Panc1 (cell line): ENCODE measurements around the gene ANAPC5. TPM values are rescaled to one million over a fixed set of nuclear protein-coding genes. Genes with fewer than 3 reads are reported as not detected.

Experiments
- ATAC-seq: fragments of 200-7000 bp; cut with Tn5 transposase; 2 replicates; pipeline ENCODE4 v1.9.1; 2020; ENCODE audit warnings: mild to moderate bottlenecking, moderate library complexity
- BruUV-seq: library from RNA; stranded (reverse); fragments of 400-500 nt; replicated peaks from 2 replicates; lab custom pipeline; 2021; lab: Mats Ljungman, UMichigan
- CTCF ChIA-PET: fragments of 300-600 bp; sonication (Branson Sonifier 250); formaldehyde crosslinking; loops from one replicate; lab custom pipeline; 2022; ENCODE audit warnings: antibody characterized with exemption; lab: Charles Lee
- POLR2A ChIA-PET: fragments of 300-600 bp; sonication (Branson Sonifier 250); formaldehyde crosslinking; loops from one replicate; lab custom pipeline; 2022; ENCODE audit warnings: antibody characterized with exemption; lab: Charles Lee
- DNase-seq: peaks from one replicate; pipeline ENCODE4 v3.0.0-alpha.2; 2010; ENCODE audit warnings: low read depth, low spot score
- H3K27ac ChIP-seq: 2 replicates; pipeline ENCODE4 v1.5.1; 2011; ENCODE audit warnings: mild to moderate bottlenecking, low read length, inconsistent platforms
- H3K27me3 ChIP-seq: fragments of 200-500 bp; sonication (Bioruptor generic); 2 replicates; pipeline ENCODE4 v1.6.0; 2014; ENCODE audit warnings: low read length, inconsistent platforms; ENCODE audit not compliant: control insufficient read depth, insufficient read depth
- H3K36me3 ChIP-seq: fragments of 200-500 bp; sonication (Bioruptor generic); 2 replicates; pipeline ENCODE4 v1.5.1; 2014; ENCODE audit warnings: inconsistent platforms, mild to moderate bottlenecking, low read length, moderate library complexity; ENCODE audit not compliant: control insufficient read depth, insufficient read depth
- H3K4me1 ChIP-seq: 2 replicates; pipeline ENCODE4 v1.5.1; 2011; ENCODE audit warnings: inconsistent platforms, mild to moderate bottlenecking, low read length, moderate library complexity; ENCODE audit not compliant: control insufficient read depth, insufficient read depth
- H3K4me3 ChIP-seq, 2 experiments: 2 replicates each; pipeline ENCODE4 v1.5.1; 2011 to 2012; ENCODE audit warnings: low read depth in 2 of 2, low read length in 2 of 2, mild to moderate bottlenecking in 2 of 2, inconsistent platforms in 1 of 2, moderate library complexity in 1 of 2
- H3K9me3 ChIP-seq: fragments of 200-500 bp; sonication (Bioruptor generic); 2 replicates; pipeline ENCODE4 v1.5.1; 2014; ENCODE audit warnings: low read depth, mild to moderate bottlenecking, inconsistent platforms, low read length, moderate library complexity; ENCODE audit not compliant: control insufficient read depth, insufficient read depth
- POLR2AphosphoS5 ChIP-seq: IDR thresholded peaks from 2 replicates; pipeline ENCODE4 v1.6.1; 2012; ENCODE audit warnings: mild to moderate bottlenecking, low read depth, low read length, moderate library complexity
- SIN3A ChIP-seq: IDR thresholded peaks from 2 replicates; pipeline ENCODE4 v1.6.1; 2012; ENCODE audit warnings: low read depth, mild to moderate bottlenecking, low read length, moderate library complexity, borderline replicate concordance; ENCODE audit not compliant: insufficient read depth
- TCF7L2 ChIP-seq: IDR thresholded peaks from 2 replicates; pipeline ENCODE4 v1.6.1; 2011; ENCODE audit warnings: mild to moderate bottlenecking, low read depth, low read length, inconsistent platforms
- in situ Hi-C: cut with HindIII; loops from 2 replicates; pipeline ENCODE4 v1.10.0; 2016; ENCODE audit warnings: low sequenced_read_pairs, low pct_unique_long_range_greater_than_20kb
- intact Hi-C: fragments of 100-400 bp; cut with micrococcal nuclease; formaldehyde crosslinking; loops from one replicate; pipeline ENCODE4 v1.10.0; 2022; ENCODE audit not compliant: unreplicated experiment
- total RNA-seq: library from RNA; stranded (reverse); gene quantifications from one replicate; pipeline ENCODE4 v1.2.1, GENCODE V29; 2021; ENCODE audit not compliant: unreplicated experiment
- TF ChIP-seq, protein P1 (sequence below), 2 experiments: IDR thresholded peaks; 2 replicates each; pipeline ENCODE4 v1.6.1; 2011 to 2012; ENCODE audit warnings: low read depth in 2 of 2, control low read depth in 1 of 2, low read length in 1 of 2, mild to moderate bottlenecking in 1 of 2, moderate library complexity in 1 of 2; ENCODE audit not compliant: insufficient read depth in 1 of 2
- TF ChIP-seq, protein P2 (sequence below): fragments of 450-650 bp; IDR thresholded peaks from 2 replicates; pipeline ENCODE4 v1.5.1; 2017; ENCODE audit warnings: mild to moderate bottlenecking

ANAPC5 gene
- total RNA-seq, 1 experiment from 2014 or later, result 101 TPM

DNA sequence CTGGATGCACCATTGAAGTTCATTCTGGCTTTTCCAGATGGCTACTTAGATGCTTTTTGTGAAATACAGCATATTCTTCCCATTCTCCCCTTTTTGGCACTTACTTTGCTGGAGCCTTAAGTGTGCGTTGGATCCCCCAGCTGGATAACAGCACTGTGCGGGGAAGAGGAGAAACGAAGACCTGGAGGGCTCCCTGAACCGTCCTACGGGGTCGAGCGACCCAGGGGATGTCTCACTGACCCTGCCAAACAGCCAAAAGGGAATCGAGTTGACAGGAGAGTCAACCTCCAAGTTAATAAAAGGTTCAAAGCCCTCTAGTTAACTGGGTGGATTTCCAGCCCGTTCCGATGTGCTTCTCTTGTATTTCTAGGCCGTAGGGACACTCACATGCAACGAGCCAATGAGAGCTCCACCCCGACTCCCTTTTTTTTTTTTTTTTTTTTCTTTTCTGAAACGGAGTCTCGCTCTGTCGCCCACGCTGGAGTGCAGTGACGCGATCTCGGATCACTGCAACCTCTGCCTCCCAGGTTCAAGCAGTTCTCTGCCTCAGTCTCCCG, 54.7 kb downstream of the ANAPC5 start:
- no peak for DNase-seq
- in situ Hi-C loops (no loop called here), intact Hi-C loops (no loop called here)
- peaks cover 9% of the 10 kb centered on the region for H3K4me1 ChIP-seq
- no peak for TF ChIP-seq POLR2AphosphoS5
- TF ChIP-seq TCF7L2, result no peak
- TF ChIP-seq SIN3A, result no peak
- TF ChIP-seq, protein P1, sequence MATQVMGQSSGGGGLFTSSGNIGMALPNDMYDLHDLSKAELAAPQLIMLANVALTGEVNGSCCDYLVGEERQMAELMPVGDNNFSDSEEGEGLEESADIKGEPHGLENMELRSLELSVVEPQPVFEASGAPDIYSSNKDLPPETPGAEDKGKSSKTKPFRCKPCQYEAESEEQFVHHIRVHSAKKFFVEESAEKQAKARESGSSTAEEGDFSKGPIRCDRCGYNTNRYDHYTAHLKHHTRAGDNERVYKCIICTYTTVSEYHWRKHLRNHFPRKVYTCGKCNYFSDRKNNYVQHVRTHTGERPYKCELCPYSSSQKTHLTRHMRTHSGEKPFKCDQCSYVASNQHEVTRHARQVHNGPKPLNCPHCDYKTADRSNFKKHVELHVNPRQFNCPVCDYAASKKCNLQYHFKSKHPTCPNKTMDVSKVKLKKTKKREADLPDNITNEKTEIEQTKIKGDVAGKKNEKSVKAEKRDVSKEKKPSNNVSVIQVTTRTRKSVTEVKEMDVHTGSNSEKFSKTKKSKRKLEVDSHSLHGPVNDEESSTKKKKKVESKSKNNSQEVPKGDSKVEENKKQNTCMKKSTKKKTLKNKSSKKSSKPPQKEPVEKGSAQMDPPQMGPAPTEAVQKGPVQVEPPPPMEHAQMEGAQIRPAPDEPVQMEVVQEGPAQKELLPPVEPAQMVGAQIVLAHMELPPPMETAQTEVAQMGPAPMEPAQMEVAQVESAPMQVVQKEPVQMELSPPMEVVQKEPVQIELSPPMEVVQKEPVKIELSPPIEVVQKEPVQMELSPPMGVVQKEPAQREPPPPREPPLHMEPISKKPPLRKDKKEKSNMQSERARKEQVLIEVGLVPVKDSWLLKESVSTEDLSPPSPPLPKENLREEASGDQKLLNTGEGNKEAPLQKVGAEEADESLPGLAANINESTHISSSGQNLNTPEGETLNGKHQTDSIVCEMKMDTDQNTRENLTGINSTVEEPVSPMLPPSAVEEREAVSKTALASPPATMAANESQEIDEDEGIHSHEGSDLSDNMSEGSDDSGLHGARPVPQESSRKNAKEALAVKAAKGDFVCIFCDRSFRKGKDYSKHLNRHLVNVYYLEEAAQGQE (IDR thresholded peaks at IDR 0.05; ENCODE audit: insufficient read depth in 1 of 2, low read depth in 2 of 2, low read length in 1 of 2), result no peak
- TF ChIP-seq, protein P2, sequence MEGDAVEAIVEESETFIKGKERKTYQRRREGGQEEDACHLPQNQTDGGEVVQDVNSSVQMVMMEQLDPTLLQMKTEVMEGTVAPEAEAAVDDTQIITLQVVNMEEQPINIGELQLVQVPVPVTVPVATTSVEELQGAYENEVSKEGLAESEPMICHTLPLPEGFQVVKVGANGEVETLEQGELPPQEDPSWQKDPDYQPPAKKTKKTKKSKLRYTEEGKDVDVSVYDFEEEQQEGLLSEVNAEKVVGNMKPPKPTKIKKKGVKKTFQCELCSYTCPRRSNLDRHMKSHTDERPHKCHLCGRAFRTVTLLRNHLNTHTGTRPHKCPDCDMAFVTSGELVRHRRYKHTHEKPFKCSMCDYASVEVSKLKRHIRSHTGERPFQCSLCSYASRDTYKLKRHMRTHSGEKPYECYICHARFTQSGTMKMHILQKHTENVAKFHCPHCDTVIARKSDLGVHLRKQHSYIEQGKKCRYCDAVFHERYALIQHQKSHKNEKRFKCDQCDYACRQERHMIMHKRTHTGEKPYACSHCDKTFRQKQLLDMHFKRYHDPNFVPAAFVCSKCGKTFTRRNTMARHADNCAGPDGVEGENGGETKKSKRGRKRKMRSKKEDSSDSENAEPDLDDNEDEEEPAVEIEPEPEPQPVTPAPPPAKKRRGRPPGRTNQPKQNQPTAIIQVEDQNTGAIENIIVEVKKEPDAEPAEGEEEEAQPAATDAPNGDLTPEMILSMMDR, result no peak
- peak; percentile 37 for ATAC-seq
- peaks cover 3% of the 10 kb centered on the region; the same call in 1 of the 2 replicates for H3K36me3 ChIP-seq
- ChIA-PET CTCF (interaction anchor here (0.6 to 1.1 kb wide), 4 partner anchors 9 to 747 kb away, joined by 4 to 9 read pairs (median 6); no protein-coding TSS in a partner anchor), POLR2A (interaction anchor here (0.6 kb wide), 1 partner anchor 1007 kb away, joined by 11 read pairs; no protein-coding TSS in a partner anchor)
- H3K27me3 ChIP-seq, result no peaks in the 10 kb centered on the region
- peak overlapping the region; percentile 83 for H3K27ac ChIP-seq
- H3K9me3 ChIP-seq, result no peaks in the 10 kb centered on the region
- H3K4me3 ChIP-seq, result peak overlapping the region; percentile 72 to 92
- no TSS peak for BruUV-seq

GRCh38 chr12:121296618-121297434, 55.4 kb downstream of the ANAPC5 start, which contains the start of gene CAMKK2:
CAMKK2 (minus strand) TSS chr12:121296709; CDS start chr12:121274526, 22,183 bp downstream.
- intact Hi-C loops (no loop called here), in situ Hi-C loops (no loop called here)
- DNase-seq (no peak), ATAC-seq (peak; percentile 93)
- POLR2A ChIA-PET, result interaction anchor here (0.5 to 0.6 kb wide), 2 partner anchors 104 to 1006 kb away, joined by 7 to 11 read pairs; no protein-coding TSS in a partner anchor
- H3K4me1 ChIP-seq, result peaks cover 9% of the 10 kb centered on the region
- H3K4me3 ChIP-seq, result peak within 1 kb of the TSS; percentile 77 to 92
- no peaks in the 10 kb centered on the region for H3K9me3 ChIP-seq
- H3K27ac ChIP-seq, result peak within 1 kb of the TSS; percentile 85
- H3K36me3 ChIP-seq, result peaks cover 3% of the 10 kb centered on the region; the same call in 1 of the 2 replicates
- H3K27me3 ChIP-seq, result no peaks in the 10 kb centered on the region
- BruUV-seq, result no TSS peak
- peak; percentile 67 for TF ChIP-seq POLR2AphosphoS5
- TF ChIP-seq, protein P2, result no peak; the same call in 1 of the 2 replicates
- CTCF ChIA-PET, result interaction anchor here (0.6 to 1.1 kb wide), 4 partner anchors 10 to 746 kb away, joined by 4 to 9 read pairs (median 6); no protein-coding TSS in a partner anchor
